ENCODE results near the gene KRT37.

DNA sequence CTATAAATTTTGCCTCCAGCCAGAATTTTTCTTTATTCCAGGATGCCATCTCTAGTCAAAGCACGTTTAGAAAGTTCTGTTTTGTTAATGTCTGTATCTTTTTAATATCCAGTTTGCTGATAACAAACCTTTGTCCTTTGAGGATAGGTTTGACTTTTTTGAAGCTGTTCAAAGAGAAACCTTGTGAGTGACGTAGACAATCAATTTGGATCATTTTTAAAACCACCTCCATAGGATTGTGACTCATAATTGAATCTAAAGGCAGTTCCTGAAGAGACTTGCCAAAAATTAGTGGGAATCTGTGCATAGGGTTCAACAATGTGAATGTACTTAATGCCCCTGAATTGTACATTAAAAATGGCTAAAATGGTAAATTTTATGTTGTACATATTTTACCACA is 32.9 kb downstream of the KRT37 start:
- TF ChIP-seq, protein P1, sequence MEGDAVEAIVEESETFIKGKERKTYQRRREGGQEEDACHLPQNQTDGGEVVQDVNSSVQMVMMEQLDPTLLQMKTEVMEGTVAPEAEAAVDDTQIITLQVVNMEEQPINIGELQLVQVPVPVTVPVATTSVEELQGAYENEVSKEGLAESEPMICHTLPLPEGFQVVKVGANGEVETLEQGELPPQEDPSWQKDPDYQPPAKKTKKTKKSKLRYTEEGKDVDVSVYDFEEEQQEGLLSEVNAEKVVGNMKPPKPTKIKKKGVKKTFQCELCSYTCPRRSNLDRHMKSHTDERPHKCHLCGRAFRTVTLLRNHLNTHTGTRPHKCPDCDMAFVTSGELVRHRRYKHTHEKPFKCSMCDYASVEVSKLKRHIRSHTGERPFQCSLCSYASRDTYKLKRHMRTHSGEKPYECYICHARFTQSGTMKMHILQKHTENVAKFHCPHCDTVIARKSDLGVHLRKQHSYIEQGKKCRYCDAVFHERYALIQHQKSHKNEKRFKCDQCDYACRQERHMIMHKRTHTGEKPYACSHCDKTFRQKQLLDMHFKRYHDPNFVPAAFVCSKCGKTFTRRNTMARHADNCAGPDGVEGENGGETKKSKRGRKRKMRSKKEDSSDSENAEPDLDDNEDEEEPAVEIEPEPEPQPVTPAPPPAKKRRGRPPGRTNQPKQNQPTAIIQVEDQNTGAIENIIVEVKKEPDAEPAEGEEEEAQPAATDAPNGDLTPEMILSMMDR (IDR thresholded peaks at IDR 0.05): no peak
- TF ChIP-seq POLR2AphosphoS5 (IDR thresholded peaks at IDR 0.05; ENCODE audit: low read depth, low read length): no peak
- TF ChIP-seq SIN3A (IDR thresholded peaks at IDR 0.05; ENCODE audit: borderline replicate concordance, insufficient read depth, low read depth, low read length): no peak
- TF ChIP-seq, protein P2, sequence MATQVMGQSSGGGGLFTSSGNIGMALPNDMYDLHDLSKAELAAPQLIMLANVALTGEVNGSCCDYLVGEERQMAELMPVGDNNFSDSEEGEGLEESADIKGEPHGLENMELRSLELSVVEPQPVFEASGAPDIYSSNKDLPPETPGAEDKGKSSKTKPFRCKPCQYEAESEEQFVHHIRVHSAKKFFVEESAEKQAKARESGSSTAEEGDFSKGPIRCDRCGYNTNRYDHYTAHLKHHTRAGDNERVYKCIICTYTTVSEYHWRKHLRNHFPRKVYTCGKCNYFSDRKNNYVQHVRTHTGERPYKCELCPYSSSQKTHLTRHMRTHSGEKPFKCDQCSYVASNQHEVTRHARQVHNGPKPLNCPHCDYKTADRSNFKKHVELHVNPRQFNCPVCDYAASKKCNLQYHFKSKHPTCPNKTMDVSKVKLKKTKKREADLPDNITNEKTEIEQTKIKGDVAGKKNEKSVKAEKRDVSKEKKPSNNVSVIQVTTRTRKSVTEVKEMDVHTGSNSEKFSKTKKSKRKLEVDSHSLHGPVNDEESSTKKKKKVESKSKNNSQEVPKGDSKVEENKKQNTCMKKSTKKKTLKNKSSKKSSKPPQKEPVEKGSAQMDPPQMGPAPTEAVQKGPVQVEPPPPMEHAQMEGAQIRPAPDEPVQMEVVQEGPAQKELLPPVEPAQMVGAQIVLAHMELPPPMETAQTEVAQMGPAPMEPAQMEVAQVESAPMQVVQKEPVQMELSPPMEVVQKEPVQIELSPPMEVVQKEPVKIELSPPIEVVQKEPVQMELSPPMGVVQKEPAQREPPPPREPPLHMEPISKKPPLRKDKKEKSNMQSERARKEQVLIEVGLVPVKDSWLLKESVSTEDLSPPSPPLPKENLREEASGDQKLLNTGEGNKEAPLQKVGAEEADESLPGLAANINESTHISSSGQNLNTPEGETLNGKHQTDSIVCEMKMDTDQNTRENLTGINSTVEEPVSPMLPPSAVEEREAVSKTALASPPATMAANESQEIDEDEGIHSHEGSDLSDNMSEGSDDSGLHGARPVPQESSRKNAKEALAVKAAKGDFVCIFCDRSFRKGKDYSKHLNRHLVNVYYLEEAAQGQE (IDR thresholded peaks at IDR 0.05; ENCODE audit: insufficient read depth in 1 of 2, low read depth in 2 of 2, low read length in 1 of 2): no peak
- TF ChIP-seq TCF7L2 (IDR thresholded peaks at IDR 0.05; ENCODE audit: low read depth, low read length): no peak
